B cell (primary cell): Measurements from ENCODE around the gene NMNAT2. TPM values are rescaled to one million over a fixed set of nuclear protein-coding genes. Genes with fewer than 3 reads are reported as not detected.

ENCODE experiments used
- ATAC-seq: fragments of 200-7000 bp; cut with Tn5 transposase; one replicate; pipeline ENCODE4 v1.10.0; 2021; ENCODE audit warnings: low read depth, mild to moderate bottlenecking, moderate number of reproducible peaks, moderate library complexity
- CTCF ChIA-PET: fragments of 350-600 bp; sonication (Branson Sonifier 250); formaldehyde crosslinking; loops from one replicate; lab custom pipeline; 2021; ENCODE audit warnings: antibody characterized with exemption, inconsistent platforms; lab: Charles Lee
- POLR2A ChIA-PET: fragments of 350-600 bp; sonication (Branson Sonifier 250); formaldehyde crosslinking; loops from one replicate; lab custom pipeline; 2021; ENCODE audit warnings: antibody characterized with exemption; lab: Charles Lee
- DNase-seq: peaks from one replicate; pipeline ENCODE4 v3.0.0; 2013
- H2AFZ ChIP-seq: 2 replicates; pipeline ENCODE4 v1.6.1; 2012; ENCODE audit warnings: mild to moderate bottlenecking, low read depth, low read length; ENCODE audit not compliant: insufficient read depth, poor library complexity, severe bottlenecking
- H3K27ac ChIP-seq, 2 donors: 1 replicate in 1 of 2; 2 replicates in 1 of 2; pipeline ENCODE4 v1.5.1; 2012 to 2013; ENCODE audit warnings: low read length in 2 of 2, mild to moderate bottlenecking in 2 of 2, moderate library complexity in 1 of 2
- H3K27me3 ChIP-seq, 4 experiments: fragments of 200-600 bp in 1 of 4; sonication (generic) in 1 of 4; replicated peaks in 1 of 4; 1 replicate in 2 of 4; 2 replicates in 2 of 4; pipeline versions ENCODE4 v1.6.1 to v1.7.0; 2013 to 2016; ENCODE audit warnings: low read length in 3 of 4, mild to moderate bottlenecking in 2 of 4, mixed read lengths in 1 of 4, moderate library complexity in 1 of 4; ENCODE audit not compliant: insufficient read depth in 4 of 4, control insufficient read depth in 3 of 4; ENCODE audit errors: control extremely low read depth in 1 of 4
- H3K36me3 ChIP-seq, 2 experiments: replicated peaks in 1 of 2; 1 replicate in 1 of 2; 2 replicates in 1 of 2; pipeline versions ENCODE4 v1.6.1 to v1.7.1; 2013; ENCODE audit warnings: low read length in 1 of 2; ENCODE audit not compliant: insufficient read depth in 2 of 2, control insufficient read depth in 1 of 2; ENCODE audit errors: control extremely low read depth in 1 of 2, extremely low read depth in 1 of 2
- H3K4me1 ChIP-seq, 2 donors: fragments of 200-600 bp in 1 of 2; sonication (generic) in 1 of 2; 1 replicate in 1 of 2; 2 replicates in 1 of 2; pipeline versions ENCODE4 v1.5.1 to v1.6.1; 2013 to 2017; ENCODE audit warnings: low read length in 2 of 2; ENCODE audit not compliant: control insufficient read depth in 2 of 2, insufficient read depth in 2 of 2
- H3K4me2 ChIP-seq: replicated peaks from 2 replicates; pipeline ENCODE3; 2012; ENCODE audit warnings: mild to moderate bottlenecking, low read depth, low read length; ENCODE audit not compliant: poor library complexity, severe bottlenecking
- H3K4me3 ChIP-seq, 5 experiments: fragments of 200-600 bp in 1 of 5; sonication (generic) in 1 of 5; 1 replicate in 3 of 5; 2 replicates in 2 of 5; pipeline versions ENCODE4 v1.5.1 to v1.7.0; 2011 to 2016; ENCODE audit warnings: low read length in 4 of 5, mild to moderate bottlenecking in 4 of 5, low read depth in 2 of 5, control low read depth in 1 of 5, moderate library complexity in 1 of 5; ENCODE audit not compliant: insufficient read depth in 1 of 5; ENCODE audit errors: control extremely low read depth in 1 of 5, extremely low read depth in 1 of 5
- H3K79me2 ChIP-seq: fragments of 200-600 bp; sonication (generic); one replicate; pipeline ENCODE4 v1.6.0; 2016; ENCODE audit warnings: low read length; ENCODE audit not compliant: control insufficient read depth, insufficient read depth
- H3K9ac ChIP-seq: fragments of 200-600 bp; sonication (generic); 2 replicates; pipeline ENCODE4 v1.6.1; 2017; ENCODE audit warnings: mild to moderate bottlenecking, low read length, moderate library complexity
- H3K9me3 ChIP-seq, 3 donors: one replicate each; pipeline versions ENCODE4 v1.6.1 to v1.7.1; 2013; ENCODE audit warnings: low read length in 2 of 3; ENCODE audit not compliant: control insufficient read depth in 2 of 3, insufficient read depth in 1 of 3; ENCODE audit errors: control extremely low read depth in 1 of 3
- H4K20me1 ChIP-seq: 2 replicates; pipeline ENCODE4 v1.6.0; 2012; ENCODE audit warnings: mild to moderate bottlenecking, low read length; ENCODE audit not compliant: insufficient read depth, control insufficient read depth, poor library complexity, severe bottlenecking
- H3K27ac Mint-ChIP-seq: one replicate; pipeline ENCODE4 v1.8.0; 2021; ENCODE audit warnings: mixed read lengths
- H3K27me3 Mint-ChIP-seq: one replicate; pipeline ENCODE4 v1.8.0; 2021; ENCODE audit warnings: mixed read lengths
- H3K4me1 Mint-ChIP-seq: one replicate; pipeline ENCODE4 v1.8.0; 2021; ENCODE audit warnings: mixed read lengths
- H3K4me3 Mint-ChIP-seq: one replicate; pipeline ENCODE4 v1.8.0; 2021; ENCODE audit warnings: mixed read lengths
- H3K9me3 Mint-ChIP-seq: one replicate; pipeline ENCODE4 v1.8.0; 2022; ENCODE audit warnings: mixed read lengths; ENCODE audit not compliant: insufficient read depth
- EZH2 ChIP-seq: IDR thresholded peaks from 2 replicates; pipeline ENCODE4 v1.6.1; 2012; ENCODE audit warnings: borderline replicate concordance, low read depth, mild to moderate bottlenecking, moderate library complexity, low read length; ENCODE audit not compliant: insufficient read depth, poor library complexity, severe bottlenecking
- WGBS: methylation state at CpG from one replicate; pipeline ENCODE4 v1.1.5; 2013; ENCODE audit warnings: missing lambda C conversion rate; ENCODE audit not compliant: insufficient coverage; 5-methylcytosine and 5-hydroxymethylcytosine counted together
- intact Hi-C: fragments of 100-400 bp; cut with micrococcal nuclease; formaldehyde crosslinking; loops from one replicate; pipeline ENCODE4 v1.10.0; 2022
- polyA plus RNA-seq: library from polyadenylated mRNA; depleted of rRNA; stranded (reverse); fragments of >200 nt; gene quantifications from 2 replicates; pipeline ENCODE4 v1.2.3, GENCODE V29; 2012
- total RNA-seq, 2 donors: library from RNA; stranded (reverse); fragments of 120-200 nt in 1 of 2; gene quantifications; 1 replicate in 1 of 2; 2 replicates in 1 of 2; pipeline versions ENCODE4 v1.2.3 to v1.2.4, GENCODE V29; 2013 to 2022
- TF ChIP-seq, protein P1 (sequence below): fragments of 200-600 bp; IDR thresholded peaks from one replicate; pipeline ENCODE4 v1.8.0; 2022; ENCODE audit warnings: antibody characterized with exemption, mild to moderate bottlenecking

The NMNAT2 gene
- total and polyA plus RNA-seq, 2 donors (not counting 1 experiment from before 2014, with no cell fraction given) = not detected

- Mint-ChIP-seq H3K27me3 (peaks cover 40% of the 10 kb centered on the region), H3K4me3 (no peak overlapping the region), H3K4me1 (no peaks in the 10 kb centered on the region), H3K27ac (no peak overlapping the region), H3K9me3 (peaks cover 2% of the 10 kb centered on the region)
- no peak overlapping the region for H2AFZ ChIP-seq
- peaks cover 0 to 9% (median 0%) of the 10 kb centered on the region in 4 experiments for H3K27me3 ChIP-seq
- no peak overlapping the region for H3K4me3 ChIP-seq
- no peaks in the 10 kb centered on the region for H3K79me2 ChIP-seq
- H3K4me2 ChIP-seq = no peak overlapping the region
- DNase-seq (no peak), ATAC-seq (no peak)
- H3K9me3 ChIP-seq = no peaks in the 10 kb centered on the region
- no CpG with 5 or more reads among the region's 5 CpGs for WGBS
- no peak overlapping the region for H3K9ac ChIP-seq
- H3K4me1 ChIP-seq = no peaks in the 10 kb centered on the region
- ChIA-PET CTCF (interaction anchor here (0.8 kb wide), 1 partner anchor 11 kb away, joined by 3 read pairs; no protein-coding TSS in a partner anchor), POLR2A (no interaction called here)
- TF ChIP-seq, protein P1, sequence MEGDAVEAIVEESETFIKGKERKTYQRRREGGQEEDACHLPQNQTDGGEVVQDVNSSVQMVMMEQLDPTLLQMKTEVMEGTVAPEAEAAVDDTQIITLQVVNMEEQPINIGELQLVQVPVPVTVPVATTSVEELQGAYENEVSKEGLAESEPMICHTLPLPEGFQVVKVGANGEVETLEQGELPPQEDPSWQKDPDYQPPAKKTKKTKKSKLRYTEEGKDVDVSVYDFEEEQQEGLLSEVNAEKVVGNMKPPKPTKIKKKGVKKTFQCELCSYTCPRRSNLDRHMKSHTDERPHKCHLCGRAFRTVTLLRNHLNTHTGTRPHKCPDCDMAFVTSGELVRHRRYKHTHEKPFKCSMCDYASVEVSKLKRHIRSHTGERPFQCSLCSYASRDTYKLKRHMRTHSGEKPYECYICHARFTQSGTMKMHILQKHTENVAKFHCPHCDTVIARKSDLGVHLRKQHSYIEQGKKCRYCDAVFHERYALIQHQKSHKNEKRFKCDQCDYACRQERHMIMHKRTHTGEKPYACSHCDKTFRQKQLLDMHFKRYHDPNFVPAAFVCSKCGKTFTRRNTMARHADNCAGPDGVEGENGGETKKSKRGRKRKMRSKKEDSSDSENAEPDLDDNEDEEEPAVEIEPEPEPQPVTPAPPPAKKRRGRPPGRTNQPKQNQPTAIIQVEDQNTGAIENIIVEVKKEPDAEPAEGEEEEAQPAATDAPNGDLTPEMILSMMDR = no peak
- TF ChIP-seq EZH2 = no peak
- no peaks in the 10 kb centered on the region for H3K36me3 ChIP-seq
- H4K20me1 ChIP-seq = no peaks in the 10 kb centered on the region
- no peak overlapping the region for H3K27ac ChIP-seq
- intact Hi-C loops = no loop called here
Observed at GRCh38 chr1:183360473-183360872, 57.7 kb downstream of the NMNAT2 start.

DNA sequence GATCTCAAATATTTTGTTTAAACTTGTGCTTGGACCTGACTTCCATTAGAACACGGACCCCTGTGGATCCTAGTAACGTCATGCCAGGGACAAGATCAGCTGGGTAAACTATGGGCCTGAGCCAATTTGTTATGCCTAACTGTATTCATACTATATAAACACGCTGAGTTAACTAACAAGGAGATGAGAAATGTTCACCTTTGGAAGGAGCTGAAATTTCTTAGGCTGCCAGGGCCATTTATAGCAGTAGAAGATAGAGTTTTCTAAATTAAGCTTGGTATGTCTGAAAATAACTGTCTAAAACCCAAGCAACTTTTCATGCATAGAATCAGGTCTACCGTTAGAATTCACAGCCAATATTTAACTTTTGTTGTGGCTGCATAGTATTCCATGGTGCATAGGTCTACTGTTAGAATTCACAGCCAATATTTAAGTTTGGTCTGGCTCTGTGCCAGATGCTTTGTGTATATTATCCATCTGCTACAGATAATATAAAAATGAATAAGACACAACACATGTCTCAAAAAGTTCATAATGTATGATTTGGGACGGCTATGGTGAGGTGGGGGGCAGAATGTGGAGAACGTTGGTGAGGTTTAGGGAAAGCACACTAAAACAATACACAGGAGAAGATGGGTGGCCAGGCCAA, 61.5 kb downstream of the NMNAT2 start:
- Histone ChIP-seq H3K79me2 (no peaks in the 10 kb centered on the region), H3K27ac (no peak overlapping the region), H3K9me3 (no peaks in the 10 kb centered on the region), H3K9ac (no peak overlapping the region), H2AFZ (no peak overlapping the region), H3K4me3 (no peak overlapping the region), H4K20me1 (no peaks in the 10 kb centered on the region), H3K4me2 (no peak overlapping the region), H3K36me3 (no peaks in the 10 kb centered on the region), H3K27me3 (peaks cover 0 to 5% (median 0%) of the 10 kb centered on the region in 4 experiments), H3K4me1 (no peaks in the 10 kb centered on the region)
- ATAC-seq (no peak), DNase-seq (no peak)
- H3K27ac Mint-ChIP-seq = no peak overlapping the region
- no peak overlapping the region for H3K4me3 Mint-ChIP-seq
- 40% methylated on average over 1 of the region's 6 CpGs for WGBS
- ChIA-PET CTCF (no interaction called here), POLR2A (no interaction called here)
- intact Hi-C loops = no loop called here
- TF ChIP-seq, protein P1 = no peak
- TF ChIP-seq EZH2 = no peak
- no peaks in the 10 kb centered on the region for H3K4me1 Mint-ChIP-seq
- peaks cover 2% of the 10 kb centered on the region for H3K9me3 Mint-ChIP-seq
- H3K27me3 Mint-ChIP-seq = peaks cover 28% of the 10 kb centered on the region
